HG03442 (cell line): ENCODE results near the gene SLC24A3.

Experiments
- ATAC-seq: cut with Tn5 transposase; IDR thresholded peaks from one replicate; pipeline ENCODE4 v1.9.1; 2021; ENCODE audit warnings: mild to moderate bottlenecking, moderate library complexity; ENCODE audit not compliant: unreplicated experiment

The SLC24A3 gene

DNA sequence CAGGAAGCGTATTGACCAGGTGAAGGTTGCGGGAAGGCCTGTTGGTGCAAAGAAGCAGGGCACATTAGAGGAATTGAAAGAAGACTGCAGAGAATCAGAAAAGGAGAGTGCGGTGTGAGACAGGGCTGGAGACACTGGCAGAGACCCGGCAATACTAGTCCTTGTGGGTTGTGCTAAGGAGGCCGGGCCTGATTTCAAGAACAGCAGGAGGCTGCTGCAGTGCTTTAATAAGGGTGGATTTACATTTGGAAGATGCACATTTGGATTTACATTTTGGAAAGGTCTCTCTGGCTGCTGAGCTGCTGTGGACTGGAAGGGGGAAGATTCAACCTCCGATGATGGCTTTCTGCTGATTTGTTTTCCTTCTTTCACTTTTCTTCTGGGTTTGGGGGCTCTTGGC is 167.8 kb downstream of the SLC24A3 start:
- ATAC-seq: no peak

DNA sequence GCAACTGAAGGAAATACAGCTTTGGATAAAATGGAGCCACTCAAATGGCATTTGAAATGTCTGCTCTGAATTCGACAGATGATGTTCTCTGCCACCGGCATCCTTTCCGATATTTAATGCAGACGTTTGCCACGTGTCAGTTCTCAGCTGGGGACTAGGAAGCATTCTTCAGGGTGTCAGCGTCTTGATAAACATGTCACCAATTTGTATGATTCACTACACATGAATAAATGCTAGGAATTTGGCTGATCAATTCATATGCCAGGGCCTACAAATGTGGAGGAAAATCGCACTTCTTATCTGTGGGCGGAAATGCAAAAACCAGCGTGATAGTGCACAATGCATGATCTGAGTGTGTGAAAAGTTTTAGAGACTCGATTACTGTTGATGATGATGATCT is 169.5 kb downstream of the SLC24A3 start:
- ATAC-seq: no peak

DNA sequence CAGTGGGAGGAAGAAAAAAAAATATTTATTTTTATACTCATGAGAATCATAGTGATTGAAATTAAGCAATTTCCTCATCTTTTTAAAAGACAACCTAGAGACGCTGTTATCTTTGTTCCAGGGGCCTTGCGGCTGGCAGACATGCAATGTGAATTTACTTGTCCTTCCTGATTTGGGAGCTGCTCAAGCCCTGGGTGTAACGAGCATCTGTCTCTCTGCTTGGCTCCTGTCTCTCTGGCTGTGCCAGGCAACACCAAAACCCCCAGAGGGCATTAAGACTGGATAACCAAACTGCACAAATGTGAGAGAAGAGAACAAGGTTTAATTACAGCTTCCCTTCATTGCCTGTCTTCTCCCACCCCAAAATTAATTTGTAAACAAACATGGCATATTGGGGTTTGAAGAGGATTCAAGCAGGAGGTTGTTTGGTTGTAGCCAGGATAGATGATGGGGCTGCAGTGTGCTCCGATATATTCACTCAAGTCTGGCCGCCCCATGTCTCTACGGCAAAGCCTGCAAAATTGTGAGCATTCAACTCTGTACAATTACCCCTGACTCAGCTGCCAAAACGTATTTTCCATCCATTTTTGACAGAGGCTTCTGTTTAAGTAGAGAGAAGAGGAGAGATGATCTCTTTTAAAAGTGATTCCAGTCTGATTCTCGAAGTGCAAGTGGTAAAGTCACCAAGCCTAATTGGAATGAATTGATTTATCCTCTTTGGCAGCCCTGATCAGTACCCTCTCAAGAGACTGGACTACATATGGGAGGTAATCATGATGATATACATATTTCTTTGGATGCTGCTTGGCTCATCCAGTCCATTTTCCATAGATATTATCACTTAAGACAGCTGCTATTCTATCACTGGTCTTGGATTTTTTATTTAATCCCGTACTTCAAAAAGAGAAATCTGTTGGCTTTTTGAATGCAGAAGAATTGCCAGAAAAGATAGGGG is 170.2 kb downstream of the SLC24A3 start:
- ATAC-seq: no peak

DNA sequence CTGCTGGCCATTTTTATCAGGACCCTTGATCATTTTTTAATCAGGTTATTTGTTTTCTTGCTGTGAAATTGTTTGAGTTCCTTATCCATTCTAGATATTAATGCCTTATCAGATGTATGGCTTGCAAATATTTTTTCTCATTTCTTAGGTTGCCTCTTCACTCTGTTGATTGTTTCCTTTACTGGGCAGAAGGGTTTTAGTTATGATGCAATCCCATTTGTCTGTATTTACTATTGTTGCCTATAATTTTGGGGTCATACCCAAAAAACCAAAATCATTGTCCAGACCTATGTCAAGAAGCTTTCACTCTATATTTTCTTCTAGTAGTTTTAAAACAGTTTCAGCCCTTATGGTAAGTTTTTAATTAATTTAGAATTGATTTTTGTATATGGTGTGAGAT is 172.5 kb downstream of the SLC24A3 start:
- ATAC-seq: no peak

DNA sequence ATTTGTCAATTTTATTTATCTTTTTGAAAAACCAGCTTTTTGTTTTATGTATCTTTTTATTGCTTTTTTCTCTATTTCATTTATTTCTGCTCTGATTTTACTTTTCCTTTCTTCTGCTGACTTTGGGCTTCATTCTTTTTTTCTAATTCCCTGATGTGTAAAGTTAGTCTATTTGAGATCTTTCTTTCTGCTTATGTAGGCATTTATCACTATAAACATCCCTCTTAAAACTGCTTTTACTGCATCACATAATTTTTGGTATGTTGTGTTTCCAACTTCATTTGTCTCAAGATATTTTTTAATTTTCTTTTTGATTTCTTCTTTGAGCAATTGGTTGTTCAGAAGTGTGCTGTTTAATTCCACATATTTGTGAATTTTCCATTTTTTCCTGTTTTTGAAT is 174.8 kb downstream of the SLC24A3 start:
- no peak for ATAC-seq

DNA sequence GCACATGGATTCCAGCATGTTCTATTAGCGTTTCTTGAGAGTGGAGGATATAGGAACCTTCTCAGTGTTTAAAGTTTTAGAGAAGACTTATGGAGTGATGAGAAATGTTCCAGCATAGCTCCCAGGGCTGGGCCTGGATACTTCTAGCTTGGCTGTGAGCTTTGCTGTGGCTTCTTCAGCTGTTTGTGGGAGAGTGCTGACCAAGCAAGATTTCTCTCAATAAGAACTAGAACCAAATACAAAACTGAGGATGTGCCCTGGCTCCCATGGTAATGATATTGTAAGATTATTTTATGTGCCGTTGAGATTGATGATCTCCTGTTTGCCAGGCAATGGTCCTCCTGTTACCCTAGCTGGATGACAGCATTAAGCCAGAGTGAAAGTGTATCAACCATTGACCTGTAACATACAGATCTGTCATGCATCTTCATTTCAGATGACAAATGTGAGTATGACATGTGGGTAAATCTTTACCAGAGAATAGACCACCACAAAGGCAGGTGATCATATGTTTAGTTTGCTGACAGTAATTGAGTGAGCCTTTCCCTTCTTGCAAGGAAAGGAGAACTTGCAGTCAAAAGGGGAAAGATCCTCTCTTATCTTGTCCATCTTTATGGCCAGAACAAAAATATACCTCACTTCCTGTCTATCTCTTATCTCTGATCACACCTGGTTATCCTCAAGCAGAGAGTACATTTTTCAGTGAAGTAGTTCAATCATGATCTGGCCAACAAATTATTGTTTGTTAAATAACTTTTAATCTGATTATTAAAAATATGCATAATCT is 180.1 kb downstream of the SLC24A3 start:
- no peak for ATAC-seq

DNA sequence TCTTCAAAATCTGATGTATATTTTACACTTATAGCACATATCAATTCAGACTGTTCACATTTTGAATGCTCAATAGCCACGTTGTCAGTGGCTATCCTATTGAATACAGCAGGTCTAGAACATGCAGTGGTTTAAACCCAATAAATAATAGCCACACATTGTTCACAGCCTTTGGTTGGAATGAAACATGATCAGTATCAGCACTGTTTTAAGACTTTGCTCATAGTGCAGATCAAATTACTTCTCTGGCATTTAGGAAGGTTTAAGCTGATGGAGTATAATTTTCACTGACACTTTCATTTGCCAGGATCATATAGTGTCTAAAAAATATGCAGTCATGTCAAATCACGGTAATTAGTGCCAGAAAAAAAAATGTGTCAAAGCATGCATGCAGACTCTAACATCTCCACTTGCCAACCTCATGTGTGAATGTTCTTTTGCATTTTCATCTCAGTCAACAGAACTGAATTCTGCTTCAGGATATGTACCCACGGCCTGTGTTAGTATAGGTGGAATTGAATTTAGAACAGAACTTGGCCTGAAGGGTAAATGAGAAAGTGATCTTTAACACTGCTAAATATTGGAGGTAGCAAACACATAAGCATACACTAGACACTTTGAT is 184.1 kb downstream of the SLC24A3 start:
- ATAC-seq: no peak

DNA sequence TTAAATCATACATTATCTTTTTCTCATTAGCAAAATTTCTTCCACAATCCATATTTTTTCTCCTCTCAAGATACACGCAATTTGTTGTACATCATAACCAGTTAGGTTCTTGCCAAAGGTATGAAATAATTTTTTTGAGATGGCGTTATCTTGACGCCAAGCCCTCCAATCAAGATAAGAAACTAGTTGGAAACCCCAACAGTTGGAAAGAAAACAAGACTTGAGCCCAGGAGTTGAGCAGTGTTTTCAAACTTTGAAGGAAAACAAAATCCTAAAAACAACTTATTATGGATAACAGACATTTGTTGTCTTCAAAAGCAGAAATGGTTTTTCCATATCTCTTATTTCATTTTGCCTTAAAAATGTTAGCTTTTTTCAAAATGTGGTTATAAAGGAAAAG is 184.8 kb downstream of the SLC24A3 start:
- ATAC-seq: no peak

DNA sequence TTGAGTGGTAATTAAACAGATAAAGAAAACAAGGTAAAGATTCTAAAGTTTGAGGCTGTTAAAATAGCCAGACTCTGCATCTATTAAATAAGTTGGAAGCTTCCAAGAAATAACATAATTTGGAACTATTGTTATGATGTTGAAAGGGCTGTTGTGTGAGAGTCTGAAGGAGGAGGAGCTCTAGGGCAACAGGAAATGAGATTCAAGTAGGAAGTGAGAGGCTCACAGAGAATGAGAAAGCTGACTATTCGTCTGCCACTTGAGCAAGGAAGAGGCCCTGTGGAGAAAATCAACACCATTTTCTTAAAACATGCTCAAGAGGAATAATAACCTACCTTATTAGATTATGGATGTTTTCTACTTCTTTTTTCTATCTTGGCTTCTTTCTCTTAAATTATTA is 185.2 kb downstream of the SLC24A3 start:
- no peak for ATAC-seq

DNA sequence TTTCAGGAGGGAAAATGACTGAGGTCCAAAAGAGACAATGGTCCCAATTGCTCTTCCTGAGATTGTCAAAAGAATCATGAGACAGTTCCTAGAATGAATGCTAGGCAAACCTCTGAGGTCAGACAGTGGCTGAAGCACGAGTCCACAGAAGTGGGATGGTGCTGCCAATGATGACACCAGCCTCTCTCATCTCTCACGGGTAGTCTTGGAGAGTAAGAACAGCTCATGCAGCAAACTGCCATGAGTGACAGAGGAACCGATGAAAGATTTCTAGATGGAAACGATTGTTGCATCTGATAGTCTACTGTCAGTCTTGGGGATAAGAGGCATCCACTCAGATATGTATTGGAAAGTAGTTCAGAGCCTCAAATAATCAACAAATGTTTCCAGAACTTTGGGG is 188.7 kb downstream of the SLC24A3 start:
- no peak for ATAC-seq

DNA sequence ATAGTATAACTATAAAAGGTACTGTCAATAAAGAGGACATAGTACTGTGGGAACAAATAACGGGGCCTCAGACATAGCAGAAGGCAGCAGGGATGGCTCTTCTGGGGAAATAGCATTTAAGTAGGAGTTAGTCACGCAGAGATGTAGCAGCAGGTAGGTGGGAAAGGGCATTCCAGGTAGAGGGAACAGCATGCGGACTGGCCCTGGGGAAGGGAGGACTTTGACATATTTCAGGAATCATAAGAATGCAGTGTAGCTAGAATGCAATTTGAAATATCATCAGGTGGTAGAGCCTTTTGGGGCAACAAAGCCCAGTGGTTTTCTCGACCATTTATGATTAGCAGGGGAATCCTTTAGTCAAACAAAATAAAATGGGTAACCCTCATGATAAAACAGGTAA is 191.1 kb downstream of the SLC24A3 start:
- no peak for ATAC-seq

DNA sequence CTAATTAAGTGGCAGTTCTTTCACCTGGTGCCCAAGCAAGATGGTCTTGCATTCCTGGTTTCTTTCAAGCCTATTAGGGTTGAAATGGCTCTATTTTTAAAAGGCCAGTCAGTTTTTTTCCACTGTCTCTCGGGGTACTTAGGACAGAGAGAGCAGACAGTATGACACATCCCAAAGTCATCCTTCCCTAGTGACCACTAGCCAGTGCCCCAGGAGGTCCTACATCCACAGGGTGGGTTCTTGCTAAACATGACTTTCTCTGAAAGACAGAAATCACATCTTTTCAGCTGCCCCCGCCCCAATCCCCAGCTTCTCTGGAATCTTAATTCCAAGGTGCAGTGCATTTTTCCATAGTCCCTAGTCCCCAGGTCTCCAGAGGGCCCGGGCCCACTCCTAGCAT is 192.4 kb downstream of the SLC24A3 start:
- ATAC-seq: no peak

DNA sequence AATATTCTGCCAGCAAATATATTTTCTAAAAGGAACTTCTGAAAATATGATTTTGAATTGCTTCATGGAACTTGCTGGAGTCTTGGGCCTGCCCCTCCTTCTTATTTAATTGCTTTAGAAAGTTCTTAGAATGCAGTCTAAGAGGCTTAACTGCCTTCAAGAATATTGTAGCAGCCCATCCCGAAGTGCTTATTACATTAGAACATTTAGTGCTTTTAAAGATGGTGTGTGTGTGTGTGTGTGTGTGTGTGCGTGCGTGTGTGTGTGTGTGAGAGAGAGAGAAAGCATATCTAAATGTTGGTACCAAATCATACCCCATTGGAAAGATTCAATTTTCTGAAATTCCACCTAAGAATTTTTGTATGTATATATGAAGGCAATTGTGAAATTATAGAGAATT is 193.5 kb downstream of the SLC24A3 start:
- no peak for ATAC-seq

DNA sequence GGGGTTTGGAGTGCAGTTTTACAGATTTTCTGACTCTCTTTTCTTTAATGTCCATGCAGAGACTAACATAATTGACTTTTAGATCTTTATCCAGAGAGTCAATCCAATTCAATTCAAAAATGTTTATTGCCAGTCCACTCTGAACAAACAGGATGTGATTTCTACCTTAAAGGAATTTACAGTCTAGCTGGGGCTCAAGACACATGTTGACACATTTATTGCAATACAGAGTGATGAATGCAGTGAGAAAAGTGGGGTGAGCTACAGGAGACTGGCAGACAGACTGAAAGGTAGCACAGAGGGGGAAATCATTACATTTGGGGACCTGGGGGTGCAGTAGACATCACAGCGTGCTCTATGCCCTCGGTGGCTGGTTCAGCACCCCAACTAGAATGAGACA is 193.9 kb downstream of the SLC24A3 start:
- ATAC-seq: no peak

DNA sequence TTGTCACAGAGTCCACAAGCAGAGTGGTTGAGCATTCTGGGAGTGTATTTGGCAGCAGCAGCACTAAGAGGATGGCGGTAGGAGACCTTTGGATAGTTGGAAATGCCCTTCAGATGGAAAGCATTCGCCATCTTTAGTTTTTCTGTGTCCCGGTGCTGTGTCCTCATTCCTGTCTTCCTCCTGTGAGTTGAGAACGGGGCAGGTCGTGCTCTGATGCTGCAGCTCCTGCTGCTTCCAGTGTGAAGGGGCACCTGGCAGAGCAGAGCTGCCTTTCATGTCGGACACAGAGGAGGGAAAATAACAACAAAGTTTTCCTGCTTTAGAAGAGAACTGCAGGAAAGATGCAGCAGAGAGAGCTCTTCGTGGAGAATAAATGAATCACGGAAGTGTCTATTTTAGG is 194.8 kb downstream of the SLC24A3 start:
- ATAC-seq: no peak

DNA sequence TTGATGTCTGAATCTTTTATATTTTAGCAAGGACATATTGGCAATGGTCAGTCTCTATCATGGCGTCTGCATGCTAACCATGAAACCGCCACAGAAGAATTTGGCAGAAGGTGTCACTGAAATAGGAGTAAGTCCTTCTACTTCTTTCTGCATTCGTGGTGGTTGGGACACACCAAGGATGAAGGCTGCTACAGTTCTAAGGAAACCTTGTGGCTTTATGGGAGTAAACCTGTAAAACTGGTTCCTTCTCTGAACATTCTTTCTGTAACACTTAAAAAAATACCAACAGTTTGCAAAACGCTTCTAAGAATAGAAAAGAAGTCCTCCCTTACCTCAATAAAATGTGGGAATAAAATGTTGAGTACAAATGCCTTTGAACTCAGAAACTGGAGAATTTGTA is 195.3 kb downstream of the SLC24A3 start:
- no peak for ATAC-seq

DNA sequence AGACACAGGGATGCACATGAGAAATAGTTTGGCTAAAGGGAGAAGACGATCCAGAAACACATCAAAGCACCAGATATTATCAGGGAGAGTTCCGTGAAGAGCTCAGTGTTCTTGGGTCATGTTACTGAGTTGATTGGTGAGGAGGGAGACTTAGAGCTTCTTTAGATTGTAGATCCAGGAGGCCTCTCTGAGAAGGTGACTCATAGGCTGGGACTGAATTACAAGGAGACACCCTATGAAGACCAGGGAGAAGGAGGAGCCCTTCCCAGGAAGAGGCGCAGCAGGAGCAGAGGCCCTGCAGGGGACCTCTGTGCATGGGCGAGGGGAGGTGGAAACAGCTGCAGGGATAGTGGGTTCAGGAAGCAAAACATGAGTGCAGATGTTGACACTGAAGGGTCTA is 196.5 kb downstream of the SLC24A3 start:
- ATAC-seq: no peak

DNA sequence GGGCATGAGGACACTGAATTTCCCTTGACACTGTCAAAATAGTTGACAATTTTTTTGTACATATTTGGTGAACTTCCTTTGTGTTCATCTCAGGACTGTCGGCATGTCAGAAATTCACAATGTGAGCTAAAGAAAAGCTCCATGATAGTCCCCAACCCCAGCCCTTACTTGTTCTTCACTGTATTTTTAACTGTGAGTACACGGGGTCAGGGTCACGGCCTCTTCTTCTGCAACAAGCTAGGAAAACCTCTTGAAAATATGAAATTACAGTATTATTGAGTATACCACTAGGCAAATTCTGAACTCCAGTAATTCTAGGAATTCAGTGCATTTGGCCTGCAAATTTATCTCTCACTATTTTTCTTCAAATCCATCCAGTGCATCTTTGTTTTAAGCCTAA is 199.4 kb downstream of the SLC24A3 start:
- ATAC-seq: no peak

DNA sequence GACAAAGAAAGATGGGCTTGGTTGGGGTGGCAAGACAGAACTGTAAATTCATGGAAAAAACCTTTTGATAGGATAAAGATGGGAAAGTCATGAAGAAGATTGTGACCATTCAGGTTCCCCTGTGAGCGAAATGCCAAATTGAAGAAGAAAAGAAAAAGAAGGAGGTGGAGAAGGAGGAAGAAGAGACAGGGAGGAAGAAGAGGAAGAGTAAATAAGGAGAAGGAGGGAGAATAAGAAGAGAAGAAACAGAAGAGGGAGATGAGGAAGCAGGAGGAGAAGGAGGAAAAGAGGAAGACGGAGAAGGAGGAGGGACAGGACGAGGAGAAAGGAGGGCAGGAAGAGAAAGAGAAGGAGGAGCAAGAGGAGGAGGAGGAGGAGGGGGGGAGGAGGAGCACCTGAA is 199.8 kb downstream of the SLC24A3 start:
- no peak for ATAC-seq

DNA sequence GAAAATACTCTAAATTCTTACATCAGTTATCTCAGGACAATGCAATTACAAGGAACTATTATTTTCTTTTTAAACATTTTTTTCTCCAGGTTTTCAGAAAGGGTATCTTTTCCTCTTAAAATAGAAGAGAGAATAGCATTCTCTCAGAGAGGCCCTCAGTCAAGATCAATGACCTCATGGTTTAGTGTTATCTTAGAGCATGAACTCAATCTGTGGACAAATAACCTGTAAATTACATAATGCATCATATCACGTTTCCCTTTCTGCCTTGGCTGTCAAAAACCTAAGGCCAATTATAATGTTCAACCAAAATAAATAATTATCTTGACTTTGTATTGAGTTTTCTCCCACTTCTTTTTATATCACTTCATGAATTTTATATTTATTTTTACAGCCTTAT is 202.2 kb downstream of the SLC24A3 start:
- no peak for ATAC-seq

DNA sequence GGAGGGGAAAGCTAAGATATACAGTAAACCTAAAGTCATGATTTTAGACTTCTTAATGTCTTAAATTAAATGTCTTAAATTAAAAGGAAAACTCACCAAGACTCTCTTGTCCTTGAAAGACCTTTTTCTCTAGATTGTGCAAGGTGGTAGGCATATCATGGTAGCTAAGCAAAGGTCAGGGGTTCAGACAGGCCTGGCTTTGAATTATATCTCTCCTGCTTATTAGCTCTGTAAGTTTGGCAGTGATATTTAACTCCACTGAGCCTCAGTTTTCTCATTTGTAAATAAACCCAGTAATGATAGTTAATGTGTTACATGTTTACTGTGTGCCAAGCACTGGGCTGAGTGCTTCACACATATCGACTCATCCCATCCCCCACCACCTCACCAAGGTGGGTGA is 203.3 kb downstream of the SLC24A3 start:
- ATAC-seq: no peak

DNA sequence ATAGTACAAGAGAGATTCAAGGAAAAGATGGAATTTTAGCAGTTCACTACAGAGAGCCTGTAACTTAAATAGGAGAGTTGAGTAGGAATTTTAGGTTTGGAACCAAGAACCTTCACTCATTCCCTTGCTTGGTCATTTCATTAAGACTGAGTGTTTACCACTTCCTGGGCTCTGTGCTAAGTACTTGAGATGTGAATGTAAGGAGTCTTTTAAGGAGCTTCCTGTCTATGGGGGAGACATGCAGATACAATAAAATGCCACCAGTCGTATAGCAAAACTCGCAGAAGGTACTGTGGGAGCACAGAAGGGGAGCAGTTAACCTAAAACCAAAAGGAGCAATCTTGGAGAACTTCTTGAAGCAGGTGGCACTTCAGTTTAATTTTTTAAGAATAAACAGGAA is 204.2 kb downstream of the SLC24A3 start:
- no peak for ATAC-seq
